SK-N-SH (cell line): ENCODE results near the gene USP14. TPM values are rescaled to one million over a fixed set of nuclear protein-coding genes. Genes with fewer than 3 reads are reported as not detected.

Experiments used
- CTCF ChIA-PET: fragments of 300-600, 350-600 bp; formaldehyde crosslinking; extraction: SDS; loops from one replicate; lab custom pipeline; 2021; lab: Yijun Ruan, JAX
- POLR2A ChIA-PET: fragments of 350-600 bp; sonication (Branson Sonifier 250); formaldehyde crosslinking; extraction: SDS; loops from one replicate; lab custom pipeline; 2020; ENCODE audit warnings: antibody characterized with exemption, inconsistent platforms; lab: Yijun Ruan, JAX
- DNase-seq: peaks from one replicate; pipeline ENCODE4 v3.0.0; 2012
- H2AFZ ChIP-seq: fragments of 200-600 bp; sonication (generic); 2 replicates; pipeline ENCODE4 v1.8.1; 2016; ENCODE audit warnings: antibody characterized with exemption, mild to moderate bottlenecking, low read depth
- H3F3A ChIP-seq: fragments of 200-600 bp; sonication (generic); replicated peaks from 2 replicates; pipeline ENCODE3; 2016; ENCODE audit warnings: antibody characterized with exemption, mild to moderate bottlenecking; ENCODE audit not compliant: insufficient read depth
- H3K27ac ChIP-seq, 2 experiments: fragments of 200-500 bp in 1 of 2; fragments of 200-600 bp in 1 of 2; sonication (Bioruptor generic) in 1 of 2; sonication (generic), shearing (Covaris generic) in 1 of 2; 2 replicates each; pipeline versions ENCODE4 v1.5.1 to v1.6.1; 2014 to 2016; ENCODE audit warnings: low read depth in 2 of 2, inconsistent platforms in 1 of 2, low read length in 1 of 2, mild to moderate bottlenecking in 1 of 2, mixed read lengths in 1 of 2
- H3K27me3 ChIP-seq: fragments of 200-600 bp; sonication (generic), shearing (Covaris generic); 2 replicates; pipeline ENCODE4 v1.6.1; 2016; ENCODE audit warnings: mixed run types; ENCODE audit not compliant: insufficient read depth
- H3K36me3 ChIP-seq, 2 experiments: fragments of 200-500 bp in 1 of 2; fragments of 200-600 bp in 1 of 2; sonication (Bioruptor generic) in 1 of 2; sonication (generic) in 1 of 2; replicated peaks in 1 of 2; 2 replicates each; pipeline versions ENCODE3 to v1.5.1; 2014 to 2016; ENCODE audit warnings: low read length in 1 of 2, mild to moderate bottlenecking in 1 of 2; ENCODE audit not compliant: insufficient read depth in 2 of 2, control insufficient read depth in 1 of 2
- H3K4me1 ChIP-seq, 2 experiments: fragments of 200-500 bp in 1 of 2; fragments of 200-600 bp in 1 of 2; sonication (Bioruptor generic) in 1 of 2; sonication (generic), shearing (Covaris generic) in 1 of 2; 2 replicates each; pipeline versions ENCODE4 v1.5.1 to v1.6.1; 2014 to 2016; ENCODE audit warnings: low read depth in 1 of 2, low read length in 1 of 2, mixed run types in 1 of 2; ENCODE audit not compliant: insufficient read depth in 2 of 2, control insufficient read depth in 1 of 2
- H3K4me2 ChIP-seq: fragments of 200-600 bp; sonication (generic), shearing (Covaris generic); 2 replicates; pipeline ENCODE4 v1.6.1; 2017; ENCODE audit warnings: mixed run types
- H3K4me3 ChIP-seq, 2 experiments: fragments of 200-500 bp in 1 of 2; fragments of 200-600 bp in 1 of 2; sonication (Bioruptor generic) in 1 of 2; sonication (generic), shearing (Covaris generic) in 1 of 2; 2 replicates each; pipeline versions ENCODE4 v1.5.1 to v1.8.1; 2014 to 2016; ENCODE audit warnings: low read depth in 2 of 2, inconsistent platforms in 1 of 2, low read length in 1 of 2, mild to moderate bottlenecking in 1 of 2, mixed read lengths in 1 of 2, moderate library complexity in 1 of 2
- H3K79me2 ChIP-seq: fragments of 200-600 bp; sonication (generic); 2 replicates; pipeline ENCODE4 v1.8.1; 2017; ENCODE audit warnings: mild to moderate bottlenecking; ENCODE audit not compliant: insufficient read depth
- H3K9ac ChIP-seq: fragments of 200-600 bp; sonication (generic); 2 replicates; pipeline ENCODE4 v1.6.1; 2017; ENCODE audit warnings: mixed run types
- H3K9me2 ChIP-seq: fragments of 200-600 bp; sonication (generic); 2 replicates; pipeline ENCODE4 v1.6.1; 2017; ENCODE audit warnings: mixed run types
- H3K9me3 ChIP-seq: fragments of 200-600 bp; sonication (generic); 2 replicates; pipeline ENCODE4 v1.6.1; 2017; ENCODE audit warnings: mixed run types, mild to moderate bottlenecking, moderate library complexity
- H4K20me1 ChIP-seq: fragments of 200-600 bp; sonication (generic); 2 replicates; pipeline ENCODE4 v1.6.1; 2017; ENCODE audit warnings: mild to moderate bottlenecking, mixed run types; ENCODE audit not compliant: insufficient read depth
- EP300 ChIP-seq, 2 experiments: IDR thresholded peaks; 2 replicates each; pipeline versions ENCODE4 v1.4.0 to v1.6.1; 2012; ENCODE audit warnings: borderline replicate concordance in 1 of 2, low read depth in 1 of 2, low read length in 1 of 2
- EZH2phosphoT487 ChIP-seq: fragments of 200-600 bp; sonication (generic); IDR thresholded peaks from 2 replicates; pipeline ENCODE4 v1.6.1; 2017; ENCODE audit warnings: low read depth, mixed run types, mild to moderate bottlenecking, antibody characterized with exemption, moderate library complexity, borderline replicate concordance
- FOSL2 ChIP-seq: IDR thresholded peaks from 2 replicates; pipeline ENCODE4 v1.4.0; 2012; ENCODE audit warnings: low read depth, mild to moderate bottlenecking, moderate library complexity, borderline replicate concordance
- GABPA ChIP-seq: IDR thresholded peaks from 2 replicates; pipeline ENCODE4 v1.4.0; 2012; ENCODE audit warnings: low read depth, mild to moderate bottlenecking
- JUND ChIP-seq: IDR thresholded peaks from 2 replicates; pipeline ENCODE4 v1.4.0; 2012
- MEF2A ChIP-seq: IDR thresholded peaks from 2 replicates; pipeline ENCODE4 v1.4.0; 2012; ENCODE audit warnings: low read depth, borderline replicate concordance
- MXI1 ChIP-seq: IDR thresholded peaks from 2 replicates; pipeline ENCODE4 v1.6.1; 2012; ENCODE audit warnings: mild to moderate bottlenecking, low read depth, low read length, improper control_type of control experiment
- NFIC ChIP-seq: IDR thresholded peaks from 2 replicates; pipeline ENCODE4 v1.4.0; 2012; ENCODE audit warnings: borderline replicate concordance
- NRF1 ChIP-seq: IDR thresholded peaks from 2 replicates; pipeline ENCODE4 v1.6.1; 2012; ENCODE audit warnings: low read depth, mild to moderate bottlenecking, low read length
- RAD21 ChIP-seq: IDR thresholded peaks from 2 replicates; pipeline ENCODE4 v1.6.1; 2012; ENCODE audit warnings: mild to moderate bottlenecking, low read length
- RCOR1 ChIP-seq: fragments of 150-350 bp; IDR thresholded peaks from 2 replicates; pipeline ENCODE4 v1.6.1; 2017; ENCODE audit warnings: antibody characterized with exemption, low read length
- RFX5 ChIP-seq: IDR thresholded peaks from 2 replicates; pipeline ENCODE4 v1.6.1; 2012; ENCODE audit warnings: mild to moderate bottlenecking, improper control_type of control experiment, low read length
- RXRA ChIP-seq: IDR thresholded peaks from 2 replicates; pipeline ENCODE4 v1.4.0; 2012; ENCODE audit warnings: low read depth, mild to moderate bottlenecking, borderline replicate concordance
- SMC3 ChIP-seq: IDR thresholded peaks from 2 replicates; pipeline ENCODE4 v1.6.1; 2012; ENCODE audit warnings: low read depth, low read length, improper control_type of control experiment
- YY1 ChIP-seq: IDR thresholded peaks from 2 replicates; pipeline ENCODE4 v1.4.0; 2012; ENCODE audit warnings: low read depth, mild to moderate bottlenecking
- WGBS: methylation state at CpG from one replicate; pipeline ENCODE4 v1.1.6; 2017; ENCODE audit warnings: low lambda C conversion rate; 5-methylcytosine and 5-hydroxymethylcytosine counted together
- polyA plus RNA-seq, 3 experiments: library from polyadenylated mRNA; depleted of rRNA; stranded (reverse); fragments of >200 nt; gene quantifications; 2 replicates each; pipeline ENCODE4 v1.2.3, GENCODE V29; 2012
- TF ChIP-seq, protein P1 (sequence below): IDR thresholded peaks from 2 replicates; pipeline ENCODE4 v1.6.1; 2012; ENCODE audit warnings: mild to moderate bottlenecking, low read depth, low read length, moderate library complexity
- TF ChIP-seq, protein P2 (sequence below): IDR thresholded peaks from 2 replicates; pipeline ENCODE4 v1.4.0; 2012; ENCODE audit warnings: low read depth

USP14 gene
- polyA plus RNA-seq, 1 of the 3 experiments (the other 2 are of a cell fraction), result 22.0 TPM

DNA sequence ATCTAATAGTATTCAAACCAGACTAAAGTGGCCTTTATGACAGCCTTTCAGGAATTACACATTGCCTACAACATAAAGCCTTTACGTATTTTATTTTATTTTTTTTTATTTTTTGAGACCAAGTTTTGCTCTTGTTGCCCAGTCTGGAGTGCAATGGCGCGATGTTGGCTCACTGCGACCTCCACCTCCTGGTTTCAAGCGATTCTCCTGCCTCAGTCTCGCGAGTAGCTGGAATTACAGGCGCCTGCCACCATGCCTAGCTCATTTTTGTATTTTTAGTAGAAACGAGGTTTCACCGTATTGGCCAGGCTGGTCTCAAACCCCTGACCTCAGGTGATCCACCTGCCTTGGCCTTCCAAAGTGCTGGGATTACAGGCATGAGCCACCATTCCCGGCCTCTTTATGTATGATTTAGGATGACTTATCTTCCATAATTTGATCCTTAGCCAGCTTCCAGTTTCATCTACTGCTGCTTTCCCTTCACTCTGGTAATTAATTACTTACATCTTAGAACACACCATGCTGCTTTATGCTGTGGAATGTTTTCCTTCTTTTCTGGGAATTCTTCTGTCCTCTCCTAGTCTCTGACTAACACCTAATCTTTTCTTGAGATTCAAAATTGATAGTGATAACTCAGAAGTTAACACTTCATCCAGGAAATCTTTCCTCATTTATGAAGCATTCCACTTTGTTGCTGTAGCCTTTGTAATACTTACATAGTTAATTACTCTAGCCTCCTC lies 2.6 kb downstream of the USP14 start (continued):
- TF ChIP-seq, protein P1, sequence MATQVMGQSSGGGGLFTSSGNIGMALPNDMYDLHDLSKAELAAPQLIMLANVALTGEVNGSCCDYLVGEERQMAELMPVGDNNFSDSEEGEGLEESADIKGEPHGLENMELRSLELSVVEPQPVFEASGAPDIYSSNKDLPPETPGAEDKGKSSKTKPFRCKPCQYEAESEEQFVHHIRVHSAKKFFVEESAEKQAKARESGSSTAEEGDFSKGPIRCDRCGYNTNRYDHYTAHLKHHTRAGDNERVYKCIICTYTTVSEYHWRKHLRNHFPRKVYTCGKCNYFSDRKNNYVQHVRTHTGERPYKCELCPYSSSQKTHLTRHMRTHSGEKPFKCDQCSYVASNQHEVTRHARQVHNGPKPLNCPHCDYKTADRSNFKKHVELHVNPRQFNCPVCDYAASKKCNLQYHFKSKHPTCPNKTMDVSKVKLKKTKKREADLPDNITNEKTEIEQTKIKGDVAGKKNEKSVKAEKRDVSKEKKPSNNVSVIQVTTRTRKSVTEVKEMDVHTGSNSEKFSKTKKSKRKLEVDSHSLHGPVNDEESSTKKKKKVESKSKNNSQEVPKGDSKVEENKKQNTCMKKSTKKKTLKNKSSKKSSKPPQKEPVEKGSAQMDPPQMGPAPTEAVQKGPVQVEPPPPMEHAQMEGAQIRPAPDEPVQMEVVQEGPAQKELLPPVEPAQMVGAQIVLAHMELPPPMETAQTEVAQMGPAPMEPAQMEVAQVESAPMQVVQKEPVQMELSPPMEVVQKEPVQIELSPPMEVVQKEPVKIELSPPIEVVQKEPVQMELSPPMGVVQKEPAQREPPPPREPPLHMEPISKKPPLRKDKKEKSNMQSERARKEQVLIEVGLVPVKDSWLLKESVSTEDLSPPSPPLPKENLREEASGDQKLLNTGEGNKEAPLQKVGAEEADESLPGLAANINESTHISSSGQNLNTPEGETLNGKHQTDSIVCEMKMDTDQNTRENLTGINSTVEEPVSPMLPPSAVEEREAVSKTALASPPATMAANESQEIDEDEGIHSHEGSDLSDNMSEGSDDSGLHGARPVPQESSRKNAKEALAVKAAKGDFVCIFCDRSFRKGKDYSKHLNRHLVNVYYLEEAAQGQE, result no peak
- TF ChIP-seq RCOR1 (no peak), EZH2phosphoT487 (no peak), MEF2A (no peak), RFX5 (no peak), NFIC (no peak), GABPA (no peak), FOSL2 (no peak), NRF1 (no peak), RXRA (no peak), SMC3 (no peak)
- TF ChIP-seq, protein P2, sequence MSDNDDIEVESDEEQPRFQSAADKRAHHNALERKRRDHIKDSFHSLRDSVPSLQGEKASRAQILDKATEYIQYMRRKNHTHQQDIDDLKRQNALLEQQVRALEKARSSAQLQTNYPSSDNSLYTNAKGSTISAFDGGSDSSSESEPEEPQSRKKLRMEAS, result no peak

DNA sequence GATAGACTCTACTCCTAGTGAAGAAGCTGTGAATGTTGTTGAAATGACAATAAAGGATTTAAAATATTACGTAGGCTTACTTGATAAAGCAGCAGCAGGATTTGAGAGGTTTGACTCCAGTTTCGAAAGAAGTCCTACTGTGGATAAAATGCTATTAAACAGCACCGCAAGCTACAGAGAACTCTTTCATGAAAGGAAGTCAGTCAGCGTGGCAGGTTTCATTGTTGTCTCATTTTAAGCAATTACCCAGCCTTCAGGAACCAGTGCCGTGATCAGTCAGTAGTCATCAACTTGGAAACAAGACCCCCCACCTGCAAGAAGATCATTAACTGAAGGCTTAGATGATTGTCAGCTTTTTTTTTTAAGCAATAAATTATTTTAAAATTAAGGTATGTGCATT lies 14.0 kb downstream of the USP14 start:
- TF ChIP-seq MXI1, result no peak
- no peak for TF ChIP-seq FOSL2
- no peak for TF ChIP-seq EP300 (IDR thresholded peaks at IDR 0.05; ENCODE audit: borderline replicate concordance in 1 of 2, low read depth in 1 of 2, low read length in 1 of 2)
- TF ChIP-seq YY1, result no peak
- TF ChIP-seq RAD21, result no peak
- TF ChIP-seq GABPA, result no peak
- TF ChIP-seq, protein P2, result no peak
- TF ChIP-seq JUND, result no peak
- no peak for TF ChIP-seq RFX5
- Histone ChIP-seq H3K4me2 (no peak overlapping the region), H3K79me2 (peaks cover 80% of the 10 kb centered on the region), H4K20me1 (peaks cover 4% of the 10 kb centered on the region; the same call in 1 of the 2 replicates), H3K27me3 (no peaks in the 10 kb centered on the region), H3K9me3 (no peaks in the 10 kb centered on the region), H3F3A (peaks cover 6% of the 10 kb centered on the region), H2AFZ (no peak overlapping the region), H3K36me3 (peaks cover 9 to 40% of the 10 kb centered on the region in 2 experiments), H3K9me2 (no peaks in the 10 kb centered on the region), H3K9ac (no peak overlapping the region), H3K27ac (no peak overlapping the region), H3K4me1 (no peaks in the 10 kb centered on the region), H3K4me3 (no peak overlapping the region)
- ChIA-PET POLR2A (no interaction called here), CTCF (interaction anchor here (1.3 kb wide), 1 partner anchor 12 kb away, joined by 4 read pairs; no protein-coding TSS in a partner anchor)
- 92% methylated on average over 5 of the region's 5 CpGs for WGBS
- no peak for DNase-seq
